Measurements from ENCODE around the gene ADI1.
"Not testable (repeated sequence)": the region's sequence is repeated elsewhere in the genome, so short reads cannot be mapped to it uniquely, and the experiment has no call there.

The ADI1 gene

GRCh38 chr2:3464401-3465005 lies 54.8 kb downstream of the ADI1 start:
- DNase-seq = no peak

- no peak for DNase-seq
Measured at GRCh38 chr2:3463944-3464343, 55.4 kb downstream of the ADI1 start.

GRCh38 chr2:3463186-3463835 lies 56.0 kb downstream of the ADI1 start:
- no peak for DNase-seq

- DNase-seq = no peak
Measured at GRCh38 chr2:3462493-3463104, 56.7 kb downstream of the ADI1 start.

- DNase-seq = peak in 2 of 58 donors; percentile 22 to 40
Measured at GRCh38 chr2:3461801-3462492, 57.4 kb downstream of the ADI1 start.

GRCh38 chr2:3460831-3461800 lies 58.2 kb downstream of the ADI1 start:
- no peak for DNase-seq

GRCh38 chr2:3460156-3460555 lies 59.2 kb downstream of the ADI1 start:
- peak in 1 of 58 donors; percentile 36 for DNase-seq

- no peak for DNase-seq
Measured at GRCh38 chr2:3459185-3460015, 59.9 kb downstream of the ADI1 start.

GRCh38 chr2:3458396-3459184 lies 60.7 kb downstream of the ADI1 start:
- no peak for DNase-seq

GRCh38 chr2:3457524-3458395 lies 61.6 kb downstream of the ADI1 start:
- DNase-seq = no peak

GRCh38 chr2:3456125-3456524 lies 63.2 kb downstream of the ADI1 start:
- no peak for DNase-seq

GRCh38 chr2:3454802-3455201 lies 64.5 kb downstream of the ADI1 start:
- no peak for DNase-seq

GRCh38 chr2:3454005-3454404 lies 65.3 kb downstream of the ADI1 start:
- DNase-seq = not testable (repeated sequence)

- peak in 21 of 58 donors; percentile 21 to 83 (median 48) for DNase-seq
Measured at GRCh38 chr2:3453190-3453999, 65.9 kb downstream of the ADI1 start.

- DNase-seq = no peak
Measured at GRCh38 chr2:3451926-3452671, 67.2 kb downstream of the ADI1 start.

GRCh38 chr2:3451169-3451568 lies 68.2 kb downstream of the ADI1 start:
- DNase-seq = no peak
